GM21619 (cell line): ENCODE data around the gene PRKCE.

Source experiments
- ATAC-seq: cut with Tn5 transposase; IDR thresholded peaks from one replicate; pipeline ENCODE4 v1.9.1; 2021; ENCODE audit not compliant: unreplicated experiment

The PRKCE gene

DNA sequence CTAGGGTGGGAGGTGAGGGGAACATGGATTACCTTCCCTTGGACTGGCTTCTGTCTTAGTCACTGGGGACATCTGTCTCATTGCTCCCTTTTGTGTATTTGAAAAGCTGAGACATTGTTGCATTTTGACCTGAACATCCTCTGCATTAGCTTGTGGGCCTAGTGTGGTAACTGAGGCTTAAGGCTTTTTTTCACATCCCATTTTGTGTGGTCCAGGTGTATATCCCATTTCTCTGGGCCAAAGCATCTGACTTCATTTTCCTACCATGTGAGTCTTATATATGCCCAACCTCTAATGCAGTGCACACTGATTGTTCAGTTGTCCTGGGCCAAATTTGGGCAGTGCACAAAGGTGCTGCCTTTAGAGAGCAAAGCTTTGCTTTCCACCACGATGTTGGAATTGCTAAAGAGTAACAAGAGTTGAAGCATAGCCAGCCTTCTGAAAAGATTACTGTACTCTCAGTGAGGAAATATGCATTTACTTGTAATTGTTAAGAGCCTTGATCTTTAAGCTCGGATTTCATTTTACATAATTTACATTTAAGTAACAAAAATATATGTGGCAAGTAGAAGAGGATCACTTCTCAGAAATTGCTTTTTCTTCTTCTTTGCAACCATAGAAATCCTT is 13.3 kb downstream of the PRKCE start:
- ATAC-seq, result no peak

DNA sequence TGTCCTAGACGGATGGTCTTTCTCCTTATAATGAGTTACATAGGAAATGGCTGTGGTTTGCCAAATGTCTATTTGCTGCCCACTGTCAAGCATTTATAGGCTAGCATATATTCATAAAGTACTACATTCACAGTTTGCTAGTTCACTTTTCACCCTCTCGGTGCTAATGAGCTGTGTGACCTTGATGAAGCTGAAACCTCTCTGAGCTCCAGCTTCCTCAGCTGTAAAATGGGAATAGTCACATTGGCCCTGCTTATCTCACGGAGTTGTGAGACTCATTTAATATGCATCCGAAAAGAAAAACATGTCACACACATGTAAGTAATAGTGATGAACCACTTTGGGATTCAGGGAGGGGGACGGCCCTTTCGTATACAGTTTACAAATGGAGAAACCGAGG is 17.0 kb downstream of the PRKCE start:
- ATAC-seq, result no peak

DNA sequence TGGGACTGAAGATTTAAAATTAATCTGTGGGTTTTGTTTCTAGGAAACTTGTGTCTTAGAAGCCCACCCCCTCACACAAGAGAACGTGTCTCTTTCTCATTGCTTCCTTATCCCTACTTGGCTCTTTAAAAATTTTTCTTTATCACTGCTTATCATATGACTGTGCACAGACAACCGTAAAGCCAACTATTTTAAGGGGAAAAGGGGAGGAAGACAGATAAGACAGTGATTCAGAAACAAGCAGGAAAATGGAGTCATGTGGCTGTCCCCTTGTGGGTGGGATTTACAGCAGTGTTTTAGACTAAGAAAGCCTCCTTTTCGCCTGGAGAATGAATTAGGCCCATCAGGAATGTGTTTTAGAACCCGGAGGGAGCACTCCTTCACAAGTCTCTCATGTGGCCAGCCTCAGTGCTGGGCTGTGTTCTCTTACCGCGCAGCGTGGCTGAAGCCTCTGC is 17.6 kb downstream of the PRKCE start:
- ATAC-seq, result no peak

DNA sequence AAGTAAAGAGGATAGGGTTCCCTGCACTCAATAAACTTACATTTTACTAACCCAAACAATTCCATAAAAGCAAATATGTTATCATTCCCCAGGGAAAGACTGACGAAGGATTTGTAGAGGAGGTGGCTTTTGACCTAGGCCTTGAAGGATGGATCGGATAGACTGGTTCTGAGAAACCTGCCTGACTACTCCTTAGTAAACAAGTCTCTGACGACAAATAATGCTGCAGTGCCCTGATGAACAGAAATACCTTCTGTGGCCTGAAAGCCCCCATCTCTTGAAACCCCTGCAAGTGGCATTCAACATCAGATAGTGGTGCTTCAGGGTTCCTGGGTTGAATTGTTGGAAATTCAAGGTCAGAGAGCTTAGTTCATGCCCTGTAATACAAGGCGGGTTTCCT is 19.2 kb downstream of the PRKCE start:
- ATAC-seq, result no peak

DNA sequence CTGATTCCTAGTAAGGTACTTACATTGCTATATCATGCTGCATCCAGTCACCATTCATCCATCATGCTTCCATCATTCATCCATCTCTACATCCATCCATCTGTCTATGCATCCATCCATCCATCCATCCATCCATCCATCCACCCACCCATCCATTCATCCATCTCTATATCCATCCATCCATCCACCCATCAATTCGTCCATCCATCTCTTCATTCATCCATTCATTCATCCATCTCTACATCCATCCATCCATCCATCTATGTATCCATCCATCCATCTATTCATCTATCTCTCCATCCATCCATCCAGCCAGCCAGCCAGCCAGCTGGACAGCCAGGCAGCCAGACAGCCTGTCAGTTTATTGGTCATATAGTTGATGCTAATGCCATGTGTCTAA is 20.7 kb downstream of the PRKCE start:
- no peak for ATAC-seq

DNA sequence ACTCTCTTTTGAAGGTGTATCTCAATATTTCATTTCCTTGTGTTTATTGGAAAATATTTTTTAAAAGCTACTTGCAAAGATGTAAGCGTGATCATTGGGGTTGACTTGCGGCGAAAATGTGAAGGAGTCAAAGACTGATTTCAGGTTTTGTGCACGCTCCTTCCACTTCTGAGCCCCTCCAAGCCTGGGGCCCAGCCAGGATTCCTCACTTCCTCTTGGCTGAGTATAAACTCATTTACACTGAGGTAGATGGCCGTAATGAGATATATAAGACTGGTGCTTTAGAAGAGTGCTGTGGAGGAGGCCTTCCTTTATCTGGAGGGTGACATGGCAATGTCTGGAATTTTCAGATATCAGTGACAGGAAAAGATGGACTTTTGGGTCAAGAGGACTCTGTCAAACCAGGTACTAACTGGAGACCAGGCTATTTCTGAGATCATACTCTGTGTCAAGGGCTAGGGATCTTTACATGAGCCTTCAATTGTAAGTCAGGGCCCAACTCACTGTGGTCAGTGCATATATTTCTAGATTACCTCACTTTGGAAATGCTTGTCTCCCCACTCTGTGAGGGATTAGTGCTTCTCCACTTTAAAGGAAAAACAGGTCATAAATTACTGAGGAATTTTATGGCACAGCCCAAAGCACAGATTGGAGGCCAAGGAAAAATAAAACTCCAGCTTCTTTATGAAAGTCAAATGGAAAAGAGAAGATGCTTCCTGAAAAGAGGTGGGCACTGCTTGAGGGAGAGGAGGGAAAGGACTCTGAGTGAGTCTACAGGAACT is 22.8 kb downstream of the PRKCE start:
- ATAC-seq, result no peak

DNA sequence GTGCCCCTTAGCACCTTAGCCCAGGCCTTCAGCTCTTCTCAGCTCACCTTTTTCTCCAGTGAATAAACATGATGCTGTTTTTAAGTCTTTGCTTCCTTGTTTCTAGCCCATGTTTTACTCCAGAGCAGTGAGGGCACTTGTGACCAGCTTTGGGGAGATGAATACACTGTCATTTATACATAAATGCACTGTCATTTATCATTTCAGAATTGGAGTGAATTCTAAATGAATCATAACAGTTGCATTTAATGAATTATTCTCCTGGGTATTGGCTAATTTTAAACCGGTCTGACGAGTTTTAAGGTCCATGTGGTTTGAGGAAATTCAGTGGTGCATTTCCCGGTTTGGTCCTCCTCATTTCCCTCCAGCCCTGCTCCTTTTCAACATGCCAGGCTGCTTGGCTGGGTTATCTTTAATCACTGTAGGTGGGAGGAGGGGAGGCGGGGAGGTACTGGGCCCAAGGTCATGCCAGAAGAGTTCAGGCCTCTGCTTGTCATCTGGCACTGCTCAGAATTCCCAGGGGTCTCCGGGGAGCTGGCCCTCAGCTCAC is 23.9 kb downstream of the PRKCE start:
- no peak for ATAC-seq

DNA sequence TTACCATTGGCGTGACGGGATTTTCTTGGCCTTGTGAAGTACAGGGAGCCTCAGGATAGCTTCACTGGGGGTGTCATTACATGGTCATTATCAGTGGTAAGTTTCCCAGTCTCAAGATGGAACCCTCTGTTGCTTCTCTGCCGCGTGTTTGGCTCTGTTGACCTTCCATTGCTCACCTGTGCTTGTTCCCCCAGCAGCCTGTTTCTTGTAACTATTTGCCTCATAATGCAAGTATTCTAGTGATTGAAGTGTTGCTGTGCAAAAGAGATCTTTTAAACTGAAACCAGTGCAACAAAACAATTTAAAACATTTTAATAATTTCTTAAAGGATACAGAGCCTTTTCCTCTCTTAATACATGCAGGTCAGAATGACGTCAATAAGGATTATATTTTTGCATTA is 24.6 kb downstream of the PRKCE start:
- ATAC-seq, result no peak

DNA sequence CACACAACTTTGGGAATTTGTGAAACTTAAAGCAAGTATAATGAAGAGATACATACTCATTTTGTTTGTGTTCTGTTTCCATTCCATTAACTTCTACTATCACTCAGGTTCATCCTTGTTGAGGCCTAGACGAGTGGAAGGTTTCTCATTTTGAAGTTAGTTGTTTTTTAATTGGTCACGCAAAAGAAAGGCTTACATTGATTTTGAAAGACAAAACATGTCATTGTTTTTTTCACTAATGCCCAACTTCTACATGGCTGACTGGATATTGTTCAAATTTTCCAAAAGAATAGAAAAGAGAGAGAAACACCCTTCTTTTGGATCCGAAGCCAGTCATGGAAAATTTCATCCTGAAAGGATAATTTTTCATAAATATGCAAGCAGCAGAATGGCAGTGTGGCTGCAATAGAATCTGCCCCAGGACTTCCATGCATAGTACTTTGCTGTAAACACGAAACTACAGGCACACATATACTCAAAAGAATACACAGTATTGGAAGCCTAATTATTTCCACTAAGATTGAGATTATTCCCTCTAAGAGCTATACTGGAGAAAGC is 27.4 kb downstream of the PRKCE start:
- ATAC-seq, result no peak

DNA sequence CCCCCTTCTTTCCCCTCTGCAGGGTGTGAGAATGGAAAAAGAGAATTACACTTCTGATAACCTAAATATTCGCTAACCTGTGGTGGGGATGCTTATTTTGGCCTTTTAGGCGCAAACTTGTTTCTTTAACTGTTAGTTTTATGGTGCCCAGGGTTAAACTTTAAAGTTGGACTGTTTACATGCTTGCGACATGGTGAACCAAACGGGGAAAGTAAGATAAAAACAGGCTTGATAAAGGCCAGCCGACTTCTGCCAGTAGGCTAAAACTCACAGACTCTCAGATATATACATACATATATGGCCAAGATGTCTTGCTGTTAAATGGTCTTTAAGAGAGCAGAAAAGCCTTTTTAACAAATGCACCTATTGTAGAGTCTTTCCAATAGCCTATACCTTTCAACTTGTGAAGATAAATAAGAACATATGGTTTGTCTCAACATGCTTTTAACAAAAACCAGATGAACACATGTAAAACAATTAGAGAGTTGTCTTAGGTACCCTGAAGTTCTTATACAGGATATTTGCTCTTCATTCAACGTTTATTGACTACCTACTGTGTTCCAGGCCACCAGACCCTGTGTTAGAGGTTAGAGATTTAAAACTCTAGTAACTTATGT is 29.0 kb downstream of the PRKCE start:
- no peak for ATAC-seq

DNA sequence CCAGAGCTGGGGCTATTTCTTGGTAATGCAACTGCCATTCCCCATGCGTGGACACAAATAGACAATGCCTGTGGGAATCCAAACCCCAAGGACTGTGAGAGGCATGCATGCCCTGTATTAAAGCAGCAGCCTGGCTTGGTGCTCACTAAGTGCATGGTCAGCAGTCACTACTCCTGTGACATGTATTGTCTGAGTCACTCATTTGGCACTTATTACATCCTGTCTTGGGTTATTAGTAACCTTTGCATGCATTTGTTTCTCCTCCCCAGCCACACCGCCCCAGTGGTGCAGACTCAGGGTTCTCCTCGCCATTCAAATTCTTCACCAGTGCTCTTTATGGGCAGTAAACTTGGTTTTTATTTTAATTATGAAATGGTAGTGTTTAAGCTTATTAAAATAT is 30.2 kb downstream of the PRKCE start:
- ATAC-seq, result peak; percentile 98

DNA sequence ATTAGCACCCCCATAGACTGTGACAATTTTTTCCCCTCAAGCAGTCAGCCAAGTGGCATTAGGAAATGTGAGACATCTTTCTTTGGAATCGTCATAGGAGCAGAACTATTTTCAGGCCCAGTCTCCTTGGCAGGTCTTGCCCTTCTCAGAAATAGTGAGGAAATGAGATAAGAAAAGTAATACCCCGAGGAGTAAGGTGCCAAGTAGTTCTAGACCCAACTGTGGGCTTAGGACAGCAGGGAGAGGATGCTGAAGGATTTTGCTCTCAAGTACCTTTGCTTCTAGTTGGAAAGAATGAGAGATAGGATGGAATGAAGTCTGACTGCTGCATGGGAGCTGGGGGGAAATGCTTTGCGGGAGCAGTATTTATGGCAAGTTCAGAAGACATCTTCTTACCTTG is 31.8 kb downstream of the PRKCE start:
- no peak for ATAC-seq

DNA sequence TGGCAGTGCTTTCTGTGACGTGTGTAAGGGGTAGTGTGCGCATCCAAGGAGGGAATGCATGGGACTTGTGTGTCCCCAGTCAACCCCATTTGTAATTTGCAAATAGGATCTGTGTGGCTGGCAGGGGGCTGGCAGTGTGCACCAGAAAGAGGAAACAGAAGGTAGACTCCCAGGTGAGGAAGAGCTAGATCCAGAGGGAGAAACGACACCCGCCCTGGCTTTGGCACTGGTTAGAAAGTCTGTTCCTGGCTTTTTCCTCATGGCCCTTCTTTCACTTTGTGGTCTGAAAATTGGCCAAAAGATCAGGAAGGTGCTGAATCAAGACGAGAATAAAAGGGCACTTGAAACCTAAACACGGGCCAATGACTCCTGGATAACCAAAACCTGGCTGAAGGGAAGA is 33.3 kb downstream of the PRKCE start:
- no peak for ATAC-seq

DNA sequence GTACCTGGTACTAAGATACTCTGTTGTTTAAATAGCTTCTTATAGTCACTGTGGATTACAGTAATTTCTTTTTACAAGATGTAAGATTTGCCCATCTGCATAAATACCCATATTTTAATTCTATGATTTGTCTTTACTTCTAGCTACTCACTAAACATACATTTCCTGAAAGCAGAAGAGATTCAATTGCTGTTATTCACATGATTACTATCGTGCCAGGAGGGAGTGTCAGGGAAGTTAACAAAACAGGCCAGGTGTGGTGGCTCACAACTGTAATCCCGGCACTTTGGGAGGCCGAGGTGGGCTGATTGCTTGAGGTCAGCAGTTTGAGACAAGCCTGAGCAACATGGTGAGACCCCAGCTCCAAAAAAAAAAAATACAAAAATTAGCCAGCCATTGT is 33.8 kb downstream of the PRKCE start:
- ATAC-seq, result no peak

DNA sequence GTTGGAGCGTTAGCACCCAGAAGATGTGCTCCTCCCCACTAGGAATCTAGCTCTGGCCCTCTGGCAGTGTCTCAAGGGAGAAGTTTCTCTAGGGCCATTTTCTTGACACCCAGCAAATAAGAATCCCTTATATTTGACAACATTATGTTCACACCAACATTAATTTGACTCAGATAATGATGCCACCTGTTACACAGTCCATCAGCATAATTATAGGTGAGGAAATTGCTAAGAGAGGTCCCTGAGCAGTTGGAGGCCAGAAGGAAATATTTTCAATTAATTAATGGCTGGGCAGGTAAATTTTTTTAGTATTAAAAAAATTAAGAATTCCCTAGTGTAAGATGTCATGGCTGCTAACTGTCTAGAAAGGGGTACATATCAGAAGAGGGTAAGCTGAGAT is 36.5 kb downstream of the PRKCE start:
- no peak for ATAC-seq

DNA sequence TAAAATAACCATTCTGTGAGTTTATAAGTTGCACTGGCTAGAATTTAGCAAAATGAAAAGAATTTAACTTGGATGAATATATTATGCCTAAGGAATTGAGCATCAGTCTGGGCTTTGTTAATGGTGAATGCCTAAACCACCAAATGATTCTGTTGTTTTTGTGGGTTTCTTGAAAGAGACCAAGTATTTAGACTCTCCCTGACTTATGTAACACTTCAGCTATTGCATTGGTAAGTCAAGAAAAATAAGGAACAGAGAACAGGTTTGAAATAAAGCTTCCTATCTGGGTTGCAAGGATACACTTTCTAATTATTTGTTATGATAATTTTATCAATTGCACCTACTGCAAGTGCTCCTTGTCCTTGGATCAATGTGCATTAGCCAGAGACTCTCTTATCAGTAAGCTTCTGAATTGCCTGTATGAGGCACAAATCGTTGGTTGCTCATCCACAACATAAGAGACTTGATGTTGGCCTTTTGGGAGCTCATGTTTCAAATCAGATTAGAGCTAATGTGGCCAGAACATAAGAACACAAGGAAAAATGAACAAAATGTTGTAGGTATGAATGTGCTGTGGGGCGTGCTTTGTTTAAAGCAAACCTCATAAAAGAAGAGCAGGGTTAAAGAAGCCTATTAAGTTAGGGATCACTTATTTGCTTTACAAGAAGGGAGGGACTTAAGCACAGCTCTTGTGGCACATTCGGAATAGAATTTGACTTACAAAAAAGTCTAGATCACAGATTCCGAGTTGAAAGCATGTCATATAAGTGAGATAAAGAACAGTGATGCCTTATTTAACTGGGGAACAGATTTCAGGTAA is 37.2 kb downstream of the PRKCE start:
- no peak for ATAC-seq

DNA sequence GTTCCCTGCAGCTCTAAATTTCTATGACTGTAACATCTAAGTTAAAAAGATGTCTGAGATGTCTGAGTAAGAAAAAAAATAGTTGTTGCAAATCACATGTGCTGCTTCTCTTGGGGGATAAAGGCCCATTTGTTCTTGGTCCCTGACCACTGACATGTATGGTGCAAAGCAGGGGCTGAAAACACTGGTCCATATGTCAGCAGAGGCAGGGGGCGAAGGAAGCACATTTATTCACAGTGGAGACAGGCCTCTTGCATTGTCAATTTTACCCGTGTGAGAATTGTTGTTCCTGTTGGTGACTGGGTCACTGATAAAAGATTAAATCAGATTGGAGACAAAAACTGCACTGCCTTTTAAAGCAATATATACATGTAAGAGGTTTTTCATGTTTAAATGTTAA is 38.8 kb downstream of the PRKCE start:
- ATAC-seq, result no peak

DNA sequence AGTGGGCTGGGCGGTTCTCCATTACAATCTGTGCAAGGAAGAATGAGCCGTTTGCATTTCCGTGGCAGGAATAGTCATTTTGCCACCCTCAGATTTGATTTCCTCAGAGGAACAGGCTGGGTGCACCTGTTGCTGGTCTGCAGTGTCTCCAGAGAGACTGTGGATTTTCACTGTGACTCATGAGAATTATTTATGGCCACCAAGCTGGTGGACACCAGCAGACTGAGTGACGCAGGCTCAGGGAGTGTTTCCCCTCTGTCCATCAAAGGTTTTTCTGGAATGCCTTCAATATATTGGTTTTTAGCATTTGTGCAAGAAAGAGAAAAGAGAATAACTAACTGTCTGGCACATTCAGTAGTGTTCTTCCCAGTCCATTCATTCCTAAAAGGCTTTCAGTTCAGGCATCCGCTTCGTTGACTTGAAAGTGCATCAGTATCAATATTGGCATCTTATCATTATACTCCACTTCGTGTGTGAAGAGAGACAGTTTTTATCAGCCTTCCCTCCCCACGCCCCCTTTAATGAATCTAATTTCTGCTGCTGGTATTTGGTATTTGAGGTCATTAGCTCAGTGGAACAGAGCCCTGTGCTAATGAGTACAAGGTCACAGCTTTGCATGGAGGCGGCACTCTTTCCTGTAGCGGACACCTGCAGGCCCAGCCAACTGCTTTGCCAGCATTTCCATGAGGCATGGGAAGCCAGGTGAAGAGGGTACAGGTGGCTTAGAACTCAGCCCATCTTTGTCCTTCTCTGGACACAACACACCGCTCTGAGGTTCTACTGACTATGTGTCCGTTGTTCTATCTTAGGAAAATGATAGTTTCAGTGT is 39.9 kb downstream of the PRKCE start:
- ATAC-seq, result peak; percentile 69

DNA sequence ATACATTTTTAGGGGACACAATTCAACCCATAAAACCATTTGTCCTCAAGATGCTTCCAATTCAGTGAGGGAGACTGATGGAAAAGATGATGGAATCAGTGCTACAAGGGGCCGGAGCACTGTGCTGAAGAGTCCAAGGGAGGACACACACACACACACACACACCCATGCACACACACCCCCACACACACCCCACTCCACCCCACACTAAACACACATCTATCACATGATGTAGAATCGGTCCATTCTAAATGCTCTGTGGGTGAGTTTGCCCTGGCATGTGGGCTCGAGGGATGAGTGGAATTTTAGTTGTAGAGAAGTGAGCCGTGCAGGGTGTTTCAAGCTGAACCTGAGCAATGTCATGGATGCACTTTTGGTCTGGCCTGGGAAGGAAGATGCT is 41.1 kb downstream of the PRKCE start:
- ATAC-seq, result no peak

DNA sequence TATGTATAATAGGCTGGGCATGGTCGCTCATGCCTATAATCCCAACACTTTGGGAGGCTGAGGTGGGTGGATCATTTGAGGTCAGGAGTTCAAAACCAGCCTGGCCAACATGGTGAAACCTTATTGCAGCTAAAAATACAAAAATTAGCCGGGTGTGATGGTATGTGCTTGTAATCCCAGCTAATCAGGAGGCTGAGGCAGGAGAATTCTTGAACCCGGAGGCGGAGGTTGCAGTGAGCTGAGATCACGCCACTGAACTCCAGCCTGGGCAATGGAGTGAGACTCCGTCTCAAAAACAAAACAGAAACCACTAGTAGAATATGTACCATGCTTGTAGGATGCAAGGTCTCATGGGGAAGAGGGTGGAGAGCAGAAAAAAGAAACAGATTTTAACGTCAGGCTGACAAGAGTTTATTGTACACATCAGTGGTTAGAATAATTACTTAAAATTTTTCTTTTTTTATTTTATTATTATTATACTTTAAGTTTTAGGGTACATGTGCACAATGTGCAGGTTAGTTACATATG is 44.1 kb downstream of the PRKCE start:
- ATAC-seq, result peak; percentile 45
